Measurements from ENCODE around the gene DYRK1A.

- no peak for TF ChIP-seq EZH2 (IDR thresholded peaks at IDR 0.05)
- TF ChIP-seq POLR2AphosphoS5 (IDR thresholded peaks at IDR 0.05; ENCODE audit: borderline replicate concordance, low read depth, low read length) = no peak
- no peak for TF ChIP-seq FOXP2 (optimal IDR thresholded peaks at IDR 0.05; ENCODE audit: control extremely low read depth, extremely low read length, insufficient read depth)
Observed at GRCh38 chr21:37490084-37490483, 123.5 kb downstream of the DYRK1A start.
